Activated T-helper 1 cell treated with anti-CD3 and anti-CD28 coated beads, Interleukin-12 subunit alpha, Interleukin-12 subunit beta, Interleukin-2, Interleukin-4 antibody, amounts not matched to agents 30 ng/mL and 10 ng/mL and 1 ng/mL, durations not matched to agents 14 hours and 24 hours and 36 hours (primary cell): ENCODE data around the gene NEMF. TPM values are rescaled to one million over a fixed set of nuclear protein-coding genes. Genes with fewer than 3 reads are reported as not detected.
"Not testable (repeated sequence)": the region's sequence is repeated elsewhere in the genome, so short reads cannot be mapped to it uniquely, and the experiment has no call there.

Experiments used
- DNase-seq: peaks from one replicate; pipeline ENCODE4 v3.0.0; 2021; ENCODE audit warnings: low spot score
- H3K27ac Mint-ChIP-seq: one replicate; pipeline ENCODE4 v1.8.0; 2021; ENCODE audit warnings: mild to moderate bottlenecking, mixed read lengths
- H3K27me3 Mint-ChIP-seq: one replicate; pipeline ENCODE4 v1.8.0; 2022; ENCODE audit warnings: mild to moderate bottlenecking, moderate library complexity, mixed read lengths; ENCODE audit not compliant: insufficient read depth
- H3K36me3 Mint-ChIP-seq: one replicate; pipeline ENCODE4 v1.8.0; 2021; ENCODE audit warnings: low read depth, mixed read lengths
- H3K4me1 Mint-ChIP-seq: one replicate; pipeline ENCODE4 v1.8.0; 2021; ENCODE audit warnings: low read depth, mixed read lengths
- H3K4me3 Mint-ChIP-seq: one replicate; pipeline ENCODE4 v1.8.0; 2021; ENCODE audit warnings: mild to moderate bottlenecking, moderate library complexity, mixed read lengths
- H3K9me3 Mint-ChIP-seq: one replicate; pipeline ENCODE4 v1.8.0; 2021; ENCODE audit warnings: mixed read lengths
- intact Hi-C: fragments of 100-400 bp; cut with micrococcal nuclease; formaldehyde crosslinking; loops from one replicate; pipeline ENCODE4 v1.15.1; 2024
- total RNA-seq: library from RNA; stranded (reverse); gene quantifications from 2 replicates; pipeline ENCODE4 v1.2.3, GENCODE V29; 2022

The NEMF gene
- total RNA-seq, 1 donor from 2014 or later: 79.9 TPM

DNA sequence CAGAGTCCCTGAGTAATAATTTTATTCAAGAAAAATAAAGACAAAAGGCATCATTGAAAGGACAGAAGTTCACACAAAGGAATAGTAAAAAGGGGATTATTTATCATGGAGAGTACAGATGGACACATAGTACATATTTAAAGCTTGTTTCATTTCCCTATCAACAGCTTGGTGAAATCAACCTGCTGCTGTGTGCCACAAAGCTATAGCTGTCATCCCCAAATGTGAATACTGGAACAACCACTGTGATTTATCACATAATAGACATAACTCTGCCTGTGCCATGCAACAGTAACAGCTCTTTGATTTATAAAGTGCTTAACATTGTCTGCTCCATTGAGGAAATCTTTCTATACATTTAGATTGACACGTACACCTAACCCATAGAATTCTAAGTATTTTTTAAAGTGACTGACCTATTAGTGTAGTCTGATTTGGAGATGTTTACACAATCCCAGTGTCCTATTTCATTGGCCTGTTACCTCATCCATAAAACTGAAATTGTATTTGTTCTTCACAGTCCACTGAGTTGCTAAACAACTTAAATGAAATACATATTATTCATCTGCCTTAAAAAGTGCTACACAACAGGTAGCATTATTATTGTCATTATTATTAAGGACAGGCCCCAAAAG lies 3.3 kb downstream of the NEMF start:
- Mint-ChIP-seq H3K27ac (no peak overlapping the region), H3K9me3 (no peaks in the 10 kb centered on the region), H3K36me3 (peaks cover 28% of the 10 kb centered on the region), H3K27me3 (no peaks in the 10 kb centered on the region), H3K4me1 (peaks cover 47% of the 10 kb centered on the region), H3K4me3 (no peak overlapping the region)
- intact Hi-C loops: no loop called here
- DNase-seq: no peak

DNA sequence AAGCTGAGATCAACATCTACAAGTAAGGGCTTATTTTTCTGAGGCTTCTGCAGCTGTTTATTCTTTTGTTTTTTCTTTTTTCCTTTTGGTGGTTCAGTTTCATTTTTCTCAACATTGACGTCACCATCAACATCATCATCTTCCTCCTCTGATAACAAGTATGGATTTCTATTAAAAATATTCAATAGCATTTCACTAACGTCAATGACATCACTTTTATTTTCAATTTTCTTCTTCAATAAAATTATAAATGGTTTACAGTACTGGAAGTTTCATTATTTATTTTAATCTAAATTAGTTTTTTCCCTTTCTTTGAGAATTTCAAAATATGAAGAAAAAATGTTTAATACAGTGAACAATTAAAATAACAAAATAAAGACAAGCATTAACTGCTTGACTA lies 23.9 kb downstream of the NEMF start:
- intact Hi-C loops: no loop called here
- Mint-ChIP-seq H3K4me3 (no peak overlapping the region), H3K9me3 (no peaks in the 10 kb centered on the region), H3K4me1 (peaks cover 7% of the 10 kb centered on the region), H3K27me3 (no peaks in the 10 kb centered on the region), H3K36me3 (peaks cover 44% of the 10 kb centered on the region), H3K27ac (no peak overlapping the region)
- no peak for DNase-seq

DNA sequence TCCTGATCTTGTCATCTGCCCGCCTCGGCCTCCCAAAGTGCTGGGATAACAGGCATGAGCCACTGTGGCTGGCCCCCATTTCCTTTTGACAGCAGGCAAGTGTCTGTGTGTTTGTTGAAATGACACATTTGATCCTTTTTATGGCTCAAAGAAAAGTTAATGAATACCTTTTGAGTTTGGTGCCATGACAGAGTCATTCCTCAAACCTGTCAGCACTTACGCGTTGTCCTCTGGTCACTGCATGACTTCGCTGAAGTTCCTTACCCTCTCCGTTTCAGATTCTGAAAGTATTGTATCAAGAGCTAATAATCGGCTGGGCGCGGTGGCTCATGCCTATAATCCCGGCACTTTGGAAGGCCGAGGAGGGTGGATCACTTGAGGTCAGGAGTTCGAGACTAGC lies 32.4 kb downstream of the NEMF start:
- no peaks in the 10 kb centered on the region for H3K27me3 Mint-ChIP-seq
- intact Hi-C loops: no loop called here
- H3K9me3 Mint-ChIP-seq: peaks cover 9% of the 10 kb centered on the region
- H3K27ac Mint-ChIP-seq: no peak overlapping the region
- DNase-seq: no peak
- H3K4me1 Mint-ChIP-seq: no peaks in the 10 kb centered on the region
- H3K36me3 Mint-ChIP-seq: peaks cover 56% of the 10 kb centered on the region
- H3K4me3 Mint-ChIP-seq: no peak overlapping the region

DNA sequence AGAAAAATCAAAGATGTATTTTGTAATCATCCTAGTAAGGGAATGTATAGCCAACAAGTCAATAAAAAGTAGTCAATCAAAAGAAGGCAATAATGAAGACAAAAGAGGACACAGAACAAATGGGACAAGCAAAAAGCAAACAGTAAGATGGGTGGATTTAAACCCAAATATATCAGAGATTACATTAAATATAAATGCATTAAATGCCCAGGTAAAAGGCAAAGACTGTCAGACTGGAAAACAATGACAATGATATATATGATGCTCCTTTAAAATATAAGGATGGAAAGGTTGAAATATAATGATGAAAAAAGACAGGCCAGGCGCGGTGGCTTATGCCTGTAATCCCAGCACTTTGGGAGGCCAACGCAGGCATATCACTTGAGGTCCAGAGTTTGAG lies 35.7 kb downstream of the NEMF start:
- Mint-ChIP-seq H3K9me3 (peaks cover 9% of the 10 kb centered on the region), H3K36me3 (peaks cover 60% of the 10 kb centered on the region), H3K4me1 (no peaks in the 10 kb centered on the region), H3K27ac (no peak overlapping the region), H3K27me3 (no peaks in the 10 kb centered on the region), H3K4me3 (no peak overlapping the region)
- intact Hi-C loops: no loop called here
- no peak for DNase-seq

DNA sequence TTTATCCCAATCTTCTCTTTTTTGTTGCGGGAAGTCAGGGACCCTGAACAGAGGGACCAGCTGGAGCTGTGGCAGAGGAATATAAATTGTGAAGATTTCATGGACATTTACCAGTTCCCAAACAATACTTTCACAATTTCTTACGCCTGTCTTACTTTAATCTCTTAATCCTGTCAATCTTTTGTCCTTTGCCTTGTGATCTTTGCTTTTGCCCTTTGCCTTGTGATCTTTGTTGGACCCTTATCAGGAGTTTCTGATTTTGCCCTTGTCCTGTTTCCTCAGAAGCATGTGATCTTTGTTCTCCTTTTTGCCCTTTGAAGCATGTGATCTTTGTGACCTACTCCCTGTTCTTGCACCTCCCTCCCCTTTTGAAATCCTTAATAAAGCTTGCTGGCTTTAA lies 36.5 kb downstream of the NEMF start:
- peaks cover 63% of the 10 kb centered on the region for H3K36me3 Mint-ChIP-seq
- intact Hi-C loops, H3K9me3 Mint-ChIP-seq, H3K4me1 Mint-ChIP-seq, DNase-seq, H3K27ac Mint-ChIP-seq, H3K4me3 Mint-ChIP-seq, H3K27me3 Mint-ChIP-seq: not testable (repeated sequence)

DNA sequence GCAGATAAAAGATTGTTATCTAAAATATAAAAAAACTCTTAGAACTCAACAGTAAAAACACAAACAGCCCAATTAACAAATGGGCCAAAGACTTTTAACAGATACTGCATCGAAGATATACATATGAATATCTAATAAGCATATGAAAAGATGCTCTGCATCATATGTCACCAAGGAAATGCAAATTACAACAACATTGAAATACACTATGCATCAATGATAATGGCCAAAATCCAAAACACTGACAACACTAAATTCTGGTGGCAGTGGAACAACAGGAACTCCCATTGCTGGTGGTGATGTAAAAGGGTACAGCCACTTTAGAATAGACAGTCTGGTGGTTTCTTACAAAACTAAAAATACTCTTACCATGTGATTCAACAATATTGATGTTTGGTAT lies 43.8 kb downstream of the NEMF start:
- DNase-seq: no peak
- H3K9me3 Mint-ChIP-seq: no peaks in the 10 kb centered on the region
- H3K4me1 Mint-ChIP-seq: no peaks in the 10 kb centered on the region
- H3K27me3 Mint-ChIP-seq: no peaks in the 10 kb centered on the region
- H3K4me3 Mint-ChIP-seq: no peak overlapping the region
- intact Hi-C loops: no loop called here
- peaks cover 47% of the 10 kb centered on the region for H3K36me3 Mint-ChIP-seq
- H3K27ac Mint-ChIP-seq: no peak overlapping the region

DNA sequence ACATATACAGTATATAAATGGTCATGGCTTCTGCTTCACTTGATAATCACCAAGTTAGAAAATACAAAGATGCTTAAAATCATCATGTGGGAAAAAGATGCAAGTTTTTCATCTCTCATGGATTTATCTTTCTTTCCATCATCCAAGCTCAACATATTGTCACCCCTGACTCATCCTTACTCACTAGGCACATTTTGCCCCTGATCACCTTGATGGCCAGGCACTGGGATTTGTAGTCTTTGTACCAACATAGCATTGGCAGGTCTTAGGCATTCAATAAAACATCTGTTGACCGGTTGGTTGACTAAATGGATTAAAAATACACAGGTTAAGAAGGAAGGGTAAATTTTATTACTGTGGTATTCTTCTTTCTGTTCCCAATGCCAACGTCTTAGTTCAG lies 56.6 kb downstream of the NEMF start:
- Mint-ChIP-seq H3K4me1 (no peaks in the 10 kb centered on the region), H3K27me3 (no peaks in the 10 kb centered on the region), H3K36me3 (peaks cover 47% of the 10 kb centered on the region), H3K9me3 (no peaks in the 10 kb centered on the region), H3K4me3 (no peak overlapping the region), H3K27ac (no peak overlapping the region)
- intact Hi-C loops: loop anchor here (5.0 kb wide), 1 partner anchor 41 kb away; no protein-coding TSS in a partner anchor
- no peak for DNase-seq

DNA sequence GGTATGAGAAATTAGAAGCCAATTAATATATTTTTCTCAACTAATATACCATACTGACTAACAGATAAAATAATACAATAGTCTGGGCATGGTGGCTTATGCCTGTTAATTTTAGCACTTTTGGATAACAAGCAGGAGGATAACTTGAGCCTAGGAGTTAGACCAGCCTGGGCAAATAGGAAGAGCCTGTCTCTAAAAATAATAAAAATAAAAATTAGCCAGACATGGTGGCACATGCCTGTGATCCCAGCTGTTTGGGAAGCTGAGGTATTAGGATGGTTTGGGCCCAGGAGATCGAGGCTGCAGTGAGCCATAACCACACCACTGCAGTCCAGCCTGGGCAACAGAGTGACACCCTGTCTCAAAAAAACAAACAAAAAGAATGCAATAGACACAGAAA lies 60.0 kb downstream of the NEMF start:
- Mint-ChIP-seq H3K36me3 (peaks cover 50% of the 10 kb centered on the region), H3K27me3 (no peaks in the 10 kb centered on the region), H3K9me3 (no peaks in the 10 kb centered on the region), H3K27ac (no peak overlapping the region), H3K4me1 (no peaks in the 10 kb centered on the region), H3K4me3 (no peak overlapping the region)
- no peak for DNase-seq
- intact Hi-C loops: no loop called here

DNA sequence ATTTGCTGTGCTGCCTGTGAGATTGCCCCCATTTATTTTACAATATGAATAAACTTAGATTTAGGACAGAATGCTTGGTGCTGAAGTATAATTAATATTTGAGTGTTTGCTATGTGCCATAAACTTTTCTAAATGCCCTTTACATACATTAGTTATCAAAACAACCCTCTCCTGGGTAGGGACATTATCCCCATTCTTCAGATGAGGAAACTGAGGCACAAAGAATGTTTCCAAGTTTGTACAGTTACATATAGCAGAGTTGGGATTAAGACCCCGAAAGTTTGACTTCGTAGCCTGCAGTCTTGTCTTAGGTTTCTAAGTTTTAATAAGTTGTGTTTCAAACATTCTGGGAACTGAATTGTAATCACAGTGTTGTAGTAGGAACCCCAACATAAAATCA lies 66.3 kb downstream of the NEMF start:
- Mint-ChIP-seq H3K36me3 (peaks cover 50% of the 10 kb centered on the region), H3K4me1 (no peaks in the 10 kb centered on the region), H3K4me3 (no peak overlapping the region), H3K27me3 (no peaks in the 10 kb centered on the region), H3K27ac (no peak overlapping the region), H3K9me3 (no peaks in the 10 kb centered on the region)
- intact Hi-C loops: loop anchor here (5.0 kb wide), 1 partner anchor 331 kb away; the partner anchor contains the start of gene VCPKMT
- no peak for DNase-seq

DNA sequence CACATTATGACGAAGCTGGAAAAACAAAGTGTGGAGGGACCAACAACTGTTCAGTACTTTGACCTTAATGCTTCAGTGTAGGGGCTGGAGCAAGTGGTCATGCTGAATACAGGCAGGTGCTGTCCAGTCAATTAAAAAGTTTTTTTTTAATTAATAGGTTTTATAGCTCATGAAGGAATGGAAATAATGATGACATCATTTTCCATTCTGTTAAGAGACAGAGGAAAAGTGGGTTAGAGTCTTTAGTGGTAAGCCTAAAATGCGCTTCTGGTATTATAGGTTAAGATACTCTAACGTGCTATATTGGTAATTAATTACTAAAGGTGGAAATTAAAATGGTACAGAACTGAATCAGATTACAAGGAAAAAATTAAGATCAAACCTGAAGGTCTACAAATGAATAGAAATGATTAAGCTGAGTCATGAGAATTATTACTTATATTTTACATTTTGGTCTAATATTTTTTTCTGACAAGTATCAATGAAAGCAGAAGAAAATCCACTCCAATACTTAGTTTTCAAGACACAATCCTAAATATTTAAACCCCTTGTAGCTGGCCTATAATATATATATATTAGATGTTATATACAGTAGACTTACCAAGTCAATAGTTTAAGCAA lies 69.1 kb downstream of the NEMF start:
- intact Hi-C loops: loop anchor here (5.0 kb wide), 1 partner anchor 49 kb away; no protein-coding TSS in a partner anchor
- no peaks in the 10 kb centered on the region for H3K27me3 Mint-ChIP-seq
- H3K4me1 Mint-ChIP-seq: no peaks in the 10 kb centered on the region
- H3K36me3 Mint-ChIP-seq: peaks cover 49% of the 10 kb centered on the region
- no peak for DNase-seq
- no peak overlapping the region for H3K4me3 Mint-ChIP-seq
- no peak overlapping the region for H3K27ac Mint-ChIP-seq
- H3K9me3 Mint-ChIP-seq: no peaks in the 10 kb centered on the region

DNA sequence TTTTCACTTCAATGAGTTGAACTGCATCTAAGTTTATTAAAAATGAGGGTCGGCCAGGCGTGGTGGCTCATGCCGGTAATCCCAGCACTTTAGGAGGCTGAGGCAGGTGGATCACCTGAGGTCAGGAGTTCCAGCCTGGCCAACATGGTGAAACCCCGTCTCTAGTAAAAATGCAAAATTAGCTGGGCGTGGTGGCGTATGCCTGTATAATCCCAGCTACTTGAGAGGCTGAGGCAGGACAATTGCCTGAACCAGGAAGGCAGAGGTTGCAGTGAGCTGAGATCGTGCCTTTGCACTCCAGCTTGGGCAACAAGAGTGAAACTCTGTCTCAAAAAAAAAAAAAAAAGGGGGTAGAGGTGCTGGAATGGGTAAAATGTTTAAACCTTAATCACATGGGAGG lies 71.5 kb downstream of the NEMF start:
- not testable (repeated sequence) for H3K9me3 Mint-ChIP-seq, H3K4me3 Mint-ChIP-seq, DNase-seq, H3K27me3 Mint-ChIP-seq, H3K27ac Mint-ChIP-seq, H3K4me1 Mint-ChIP-seq
- intact Hi-C loops: loop anchor here (5.0 kb wide), 1 partner anchor 51 kb away; no protein-coding TSS in a partner anchor
- H3K36me3 Mint-ChIP-seq: peaks cover 47% of the 10 kb centered on the region

DNA sequence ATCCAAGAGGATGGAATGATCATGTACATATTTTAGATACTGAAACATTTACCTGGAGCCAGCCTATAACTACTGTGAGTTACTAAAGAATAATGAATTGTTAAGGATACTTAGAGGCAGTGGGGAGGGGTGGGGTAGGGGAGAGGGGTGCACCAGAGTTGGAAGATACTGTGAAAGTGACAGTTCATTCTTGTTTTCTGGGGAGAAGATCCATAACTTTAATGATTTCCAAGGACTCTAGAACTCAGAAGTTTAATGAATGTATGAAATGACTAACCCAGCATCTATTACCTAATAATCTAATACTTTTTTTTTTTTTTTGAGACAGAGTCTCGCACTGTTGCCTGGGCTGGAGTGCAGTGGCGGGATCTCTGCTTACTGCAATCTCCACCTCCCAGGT lies 74.2 kb downstream of the NEMF start:
- H3K4me3 Mint-ChIP-seq: no peak overlapping the region
- intact Hi-C loops: loop anchor here (5.0 kb wide), 1 partner anchor 34 kb away; no protein-coding TSS in a partner anchor
- H3K27ac Mint-ChIP-seq: no peak overlapping the region
- H3K4me1 Mint-ChIP-seq: peaks cover 8% of the 10 kb centered on the region
- DNase-seq: no peak
- peaks cover 43% of the 10 kb centered on the region for H3K36me3 Mint-ChIP-seq
- no peaks in the 10 kb centered on the region for H3K9me3 Mint-ChIP-seq
- no peaks in the 10 kb centered on the region for H3K27me3 Mint-ChIP-seq

DNA sequence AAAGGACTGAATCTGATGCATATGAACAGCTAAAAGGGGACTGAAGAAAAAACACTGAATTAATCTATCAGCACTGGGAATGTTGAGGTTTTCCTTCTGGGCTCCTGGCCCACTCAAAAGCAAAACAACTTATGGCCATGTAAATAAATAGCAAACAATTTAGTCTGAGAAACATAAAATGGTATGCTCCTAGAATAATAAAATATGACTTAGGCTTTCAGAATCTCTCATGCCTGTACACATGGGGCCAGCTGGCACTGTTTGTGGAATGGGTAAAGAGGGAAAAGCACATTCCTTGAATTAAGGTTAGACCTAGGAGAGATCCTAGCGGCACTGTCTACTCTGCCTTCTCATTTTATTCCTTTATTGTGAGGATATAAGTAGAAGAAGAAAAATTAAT lies 78.5 kb downstream of the NEMF start:
- peaks cover 24% of the 10 kb centered on the region for H3K36me3 Mint-ChIP-seq
- H3K9me3 Mint-ChIP-seq: no peaks in the 10 kb centered on the region
- no peak overlapping the region for H3K27ac Mint-ChIP-seq
- peaks cover 26% of the 10 kb centered on the region for H3K4me1 Mint-ChIP-seq
- no peaks in the 10 kb centered on the region for H3K27me3 Mint-ChIP-seq
- intact Hi-C loops: no loop called here
- DNase-seq: no peak
- H3K4me3 Mint-ChIP-seq: no peak overlapping the region
